K562 (cell line): Measurements from ENCODE around the gene CEP68. TPM values are rescaled to one million over a fixed set of nuclear protein-coding genes. Genes with fewer than 3 reads are reported as not detected.

ENCODE experiments used
- AFF4 ChIP-seq: sonication (generic); formaldehyde crosslinking; IDR thresholded peaks from 2 replicates; pipeline ENCODE4 v1.8.0; 2023; ENCODE audit warnings: mild to moderate bottlenecking, missing genetic modification reagents
- ARID1B ChIP-seq: fragments of 450-650 bp; IDR thresholded peaks from 2 replicates; pipeline ENCODE4 v1.6.1; 2016; ENCODE audit warnings: antibody characterized with exemption, mild to moderate bottlenecking, inconsistent platforms
- ATF7 ChIP-seq: fragments of 450-650 bp; IDR thresholded peaks from 2 replicates; pipeline ENCODE4 v1.7.1; 2014; ENCODE audit warnings: mild to moderate bottlenecking, moderate library complexity
- CAMTA2 ChIP-seq: fragments of 250-450 bp; sonication (Bioruptor Pico); conservative IDR thresholded peaks from 2 replicates; pipeline ENCODE4 v1.5.1; 2022
- DLX4 ChIP-seq: fragments of 250-450 bp; sonication (Bioruptor Pico); IDR thresholded peaks from 2 replicates; pipeline ENCODE4 v1.6.1; 2021; ENCODE audit warnings: mild to moderate bottlenecking
- DPF2 ChIP-seq: fragments of 450-650 bp; IDR thresholded peaks from 2 replicates; pipeline ENCODE4 v1.6.1; 2016
- FOXA3 ChIP-seq, 2 experiments: fragments of 450-650 bp in 1 of 2; sonication (generic) in 1 of 2; formaldehyde crosslinking; IDR thresholded peaks in 1 of 2; conservative IDR thresholded peaks in 1 of 2; 2 replicates each; pipeline versions ENCODE4 v1.4.0 to v1.8.0; 2020 to 2022; ENCODE audit warnings: mild to moderate bottlenecking in 2 of 2, missing genetic modification reagents in 1 of 2
- KDM1A ChIP-seq, 2 experiments: fragments of 450-650 bp; IDR thresholded peaks; 2 replicates each; pipeline ENCODE4 v1.6.1; 2016; ENCODE audit warnings: mild to moderate bottlenecking in 2 of 2
- NBN ChIP-seq: fragments of 450-650 bp; IDR thresholded peaks from 2 replicates; pipeline ENCODE4 v1.6.1; 2016; ENCODE audit warnings: low read depth, mild to moderate bottlenecking
- NR2C1 ChIP-seq, 2 experiments: fragments of 450-650 bp; IDR thresholded peaks; 2 replicates each; pipeline ENCODE4 v1.6.1; 2017; ENCODE audit warnings: mild to moderate bottlenecking in 2 of 2, antibody characterized with exemption in 1 of 2, inconsistent platforms in 1 of 2, missing compliant biosample characterization in 1 of 2, missing genetic modification characterization in 1 of 2
- RNF2 ChIP-seq: sonication (generic); IDR thresholded peaks from 2 replicates; pipeline ENCODE4 v1.6.1; 2016
- TAL1 ChIP-seq: fragments of 450-650 bp; IDR thresholded peaks from 2 replicates; pipeline ENCODE4 v1.6.1; 2016; ENCODE audit warnings: mild to moderate bottlenecking
- ZNF121 ChIP-seq: sonication (generic); formaldehyde crosslinking; conservative IDR thresholded peaks from 2 replicates; pipeline ENCODE4 v1.8.0; 2022; ENCODE audit warnings: missing genetic modification reagents
- ZNF592 ChIP-seq: fragments of 450-650 bp; IDR thresholded peaks from 2 replicates; pipeline ENCODE4 v1.6.1; 2017; ENCODE audit warnings: antibody characterized with exemption, mild to moderate bottlenecking
- polyA plus RNA-seq, 8 experiments: library from polyadenylated mRNA; depleted of rRNA in 4 of 8; stranded (reverse) in 5 of 8; unstranded in 3 of 8; fragments of >200 nt; fragmentation: Nextera tagmentation in 2 of 8; fragmentation: Illumina TruSeq in 1 of 8; extraction: Ambion mirVana in 2 of 8; extraction: Trizol in 1 of 8; gene quantifications; 2 replicates each; pipeline versions ENCODE4 v1.2.1 to v1.2.3, GENCODE V29; 2011 to 2014; ENCODE audit warnings: inconsistent platforms in 1 of 8, missing spikeins in 1 of 8
- total RNA-seq, 7 experiments: library from RNA; depleted of rRNA in 6 of 7; stranded (reverse); fragments of >200 nt in 6 of 7; fragmentation: Illumina TruSeq in 2 of 7; extraction: Trizol in 2 of 7; gene quantifications; 2 replicates each; pipeline versions ENCODE4 v1.2.1 to v1.2.3, GENCODE V29; 2011 to 2021; ENCODE audit warnings: low replicate concordance in 1 of 7
- TF ChIP-seq, protein P1 (sequence below): fragments of 450-650 bp; formaldehyde crosslinking; IDR thresholded peaks from 2 replicates; pipeline ENCODE4 v1.4.0; 2022; ENCODE audit warnings: missing genetic modification characterization
- TF ChIP-seq, protein P2 (sequence below): fragments of 450-650 bp; IDR thresholded peaks from 2 replicates; pipeline ENCODE4 v1.6.1; 2016

Gene CEP68
- total and polyA plus RNA-seq, 9 of the 15 experiments (the other 6 are each of a cell fraction or from before 2014, with no cell fraction given): 1.4 to 8.5 (median 5.2) TPM

- TF ChIP-seq ZNF592: peak; percentile 51
- TF ChIP-seq DLX4 (CRISPR knock-in tag): no peak
- TF ChIP-seq FOXA3 (CRISPR knock-in tag; conservative IDR thresholded peaks at IDR 0.05 in 1 of 2, IDR thresholded peaks at IDR 0.05 in 1 of 2): peak; percentile 35 to 53
- TF ChIP-seq, protein P1, sequence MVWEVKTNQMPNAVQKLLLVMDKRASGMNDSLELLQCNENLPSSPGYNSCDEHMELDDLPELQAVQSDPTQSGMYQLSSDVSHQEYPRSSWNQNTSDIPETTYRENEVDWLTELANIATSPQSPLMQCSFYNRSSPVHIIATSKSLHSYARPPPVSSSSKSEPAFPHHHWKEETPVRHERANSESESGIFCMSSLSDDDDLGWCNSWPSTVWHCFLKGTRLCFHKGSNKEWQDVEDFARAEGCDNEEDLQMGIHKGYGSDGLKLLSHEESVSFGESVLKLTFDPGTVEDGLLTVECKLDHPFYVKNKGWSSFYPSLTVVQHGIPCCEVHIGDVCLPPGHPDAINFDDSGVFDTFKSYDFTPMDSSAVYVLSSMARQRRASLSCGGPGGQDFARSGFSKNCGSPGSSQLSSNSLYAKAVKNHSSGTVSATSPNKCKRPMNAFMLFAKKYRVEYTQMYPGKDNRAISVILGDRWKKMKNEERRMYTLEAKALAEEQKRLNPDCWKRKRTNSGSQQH (CRISPR knock-in tag): 0 out of 2 replicates have a peak, but pooled peaks have one; percentile 16
- 0 out of 2 replicates have a peak, but pooled peaks have one; percentile 1 for TF ChIP-seq AFF4 (CRISPR knock-in tag)
- peak; percentile 45 to 58; a peak in 3 of 4 replicates for TF ChIP-seq KDM1A (IDR thresholded peaks at IDR 0.05)
- TF ChIP-seq RNF2: peak; percentile 75
- TF ChIP-seq ARID1B: peak; percentile 22; the same call in 1 of the 2 replicates
- no peak for TF ChIP-seq TAL1
- TF ChIP-seq DPF2: 0 out of 2 replicates have a peak, but pooled peaks have one; percentile 18
- no peak for TF ChIP-seq NR2C1 (IDR thresholded peaks at IDR 0.05)
- TF ChIP-seq NR2C1 (tag; IDR thresholded peaks at IDR 0.05): 0 out of 2 replicates have a peak, but pooled peaks have one; percentile 10
- no peak for TF ChIP-seq CAMTA2 (CRISPR knock-in tag)
- TF ChIP-seq, protein P2, sequence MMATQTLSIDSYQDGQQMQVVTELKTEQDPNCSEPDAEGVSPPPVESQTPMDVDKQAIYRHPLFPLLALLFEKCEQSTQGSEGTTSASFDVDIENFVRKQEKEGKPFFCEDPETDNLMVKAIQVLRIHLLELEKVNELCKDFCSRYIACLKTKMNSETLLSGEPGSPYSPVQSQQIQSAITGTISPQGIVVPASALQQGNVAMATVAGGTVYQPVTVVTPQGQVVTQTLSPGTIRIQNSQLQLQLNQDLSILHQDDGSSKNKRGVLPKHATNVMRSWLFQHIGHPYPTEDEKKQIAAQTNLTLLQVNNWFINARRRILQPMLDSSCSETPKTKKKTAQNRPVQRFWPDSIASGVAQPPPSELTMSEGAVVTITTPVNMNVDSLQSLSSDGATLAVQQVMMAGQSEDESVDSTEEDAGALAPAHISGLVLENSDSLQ: 0 out of 2 replicates have a peak, but pooled peaks have one; percentile 68
- TF ChIP-seq ZNF121 (CRISPR knock-in tag): peak; percentile 99
- TF ChIP-seq NBN: 0 out of 2 replicates have a peak, but pooled peaks have one; percentile 54
- no peak for TF ChIP-seq ATF7
These were observed 598 bp upstream of the CEP68 start (continued) for GRCh38 chr2:65055422-65056214.
